ENCODE results near the gene PIH1D1.

DNA sequence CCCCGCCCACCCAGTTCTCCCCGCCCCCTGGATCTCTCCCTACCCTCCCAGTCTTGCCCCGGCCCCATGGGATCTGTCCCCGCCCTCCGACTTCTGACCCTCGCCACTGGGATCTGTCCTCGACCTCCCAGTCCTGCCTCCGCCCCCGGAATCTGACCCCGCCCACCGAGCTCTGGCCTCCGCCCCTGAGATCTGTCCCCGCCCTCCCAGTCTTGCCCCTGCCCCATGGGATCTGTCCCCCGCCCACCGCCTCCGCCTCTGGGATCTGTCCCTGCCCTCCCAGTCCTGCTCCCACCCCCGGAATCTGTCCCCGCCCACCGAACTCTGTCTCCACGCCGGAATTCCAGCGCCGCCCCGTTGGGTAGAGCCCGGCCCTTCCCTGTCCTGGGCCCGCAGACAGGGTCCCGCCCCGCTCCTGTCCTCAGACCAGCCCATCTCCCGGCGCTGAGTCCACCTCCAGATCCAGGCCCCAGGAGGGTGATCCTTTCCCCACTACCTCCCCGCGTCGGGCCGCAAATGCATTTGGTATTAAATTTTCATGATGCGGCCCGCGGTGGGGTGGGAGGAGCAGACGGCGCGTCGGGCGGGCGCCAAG lies 8.7 kb downstream of the PIH1D1 start:
- TF ChIP-seq GATA3 (IDR thresholded peaks at IDR 0.05; ENCODE audit: low read depth, low read length) (no peak), GATA2 (IDR thresholded peaks at IDR 0.05; ENCODE audit: low read depth, low read length) (no peak)

Data from SH-SY5Y (cell line).